NT2/D1 (cell line): ENCODE data around the gene TAGLN.

Experiments
- DNase-seq: peaks from one replicate; pipeline ENCODE4 v3.0.0-alpha.2; 2011; ENCODE audit warnings: low read depth, low spot score
- H3K27me3 ChIP-seq: 2 replicates; pipeline ENCODE4 v1.6.0; 2011; ENCODE audit warnings: mild to moderate bottlenecking; ENCODE audit not compliant: insufficient read length, insufficient read depth
- H3K36me3 ChIP-seq: 2 replicates; pipeline ENCODE4 v1.6.1; 2011; ENCODE audit warnings: mild to moderate bottlenecking, low read length, mixed read lengths; ENCODE audit not compliant: insufficient read depth, insufficient read length
- H3K4me1 ChIP-seq: 2 replicates; pipeline ENCODE4 v1.5.1; 2011; ENCODE audit not compliant: insufficient read depth, insufficient read length
- H3K4me3 ChIP-seq: 2 replicates; pipeline ENCODE4 v1.5.1; 2011; ENCODE audit warnings: low read depth; ENCODE audit not compliant: insufficient read length
- H3K9ac ChIP-seq: 2 replicates; pipeline ENCODE4 v1.6.0; 2011; ENCODE audit warnings: low read depth; ENCODE audit not compliant: insufficient read length
- H3K9me3 ChIP-seq: 2 replicates; pipeline ENCODE4 v1.5.1; 2011; ENCODE audit warnings: mild to moderate bottlenecking, low read length; ENCODE audit not compliant: insufficient read depth
- SUZ12 ChIP-seq: IDR thresholded peaks from 2 replicates; pipeline ENCODE4 v1.6.1; 2011; ENCODE audit not compliant: insufficient read length, insufficient read depth; ENCODE audit errors: extremely low read depth
- YY1 ChIP-seq: IDR thresholded peaks from 2 replicates; pipeline ENCODE4 v1.6.1; 2011; ENCODE audit not compliant: insufficient read length, insufficient read depth
- ZNF274 ChIP-seq: IDR thresholded peaks from 2 replicates; pipeline ENCODE4 v1.6.1; 2011; ENCODE audit warnings: mild to moderate bottlenecking, low read depth, low read length

TAGLN gene

DNA sequence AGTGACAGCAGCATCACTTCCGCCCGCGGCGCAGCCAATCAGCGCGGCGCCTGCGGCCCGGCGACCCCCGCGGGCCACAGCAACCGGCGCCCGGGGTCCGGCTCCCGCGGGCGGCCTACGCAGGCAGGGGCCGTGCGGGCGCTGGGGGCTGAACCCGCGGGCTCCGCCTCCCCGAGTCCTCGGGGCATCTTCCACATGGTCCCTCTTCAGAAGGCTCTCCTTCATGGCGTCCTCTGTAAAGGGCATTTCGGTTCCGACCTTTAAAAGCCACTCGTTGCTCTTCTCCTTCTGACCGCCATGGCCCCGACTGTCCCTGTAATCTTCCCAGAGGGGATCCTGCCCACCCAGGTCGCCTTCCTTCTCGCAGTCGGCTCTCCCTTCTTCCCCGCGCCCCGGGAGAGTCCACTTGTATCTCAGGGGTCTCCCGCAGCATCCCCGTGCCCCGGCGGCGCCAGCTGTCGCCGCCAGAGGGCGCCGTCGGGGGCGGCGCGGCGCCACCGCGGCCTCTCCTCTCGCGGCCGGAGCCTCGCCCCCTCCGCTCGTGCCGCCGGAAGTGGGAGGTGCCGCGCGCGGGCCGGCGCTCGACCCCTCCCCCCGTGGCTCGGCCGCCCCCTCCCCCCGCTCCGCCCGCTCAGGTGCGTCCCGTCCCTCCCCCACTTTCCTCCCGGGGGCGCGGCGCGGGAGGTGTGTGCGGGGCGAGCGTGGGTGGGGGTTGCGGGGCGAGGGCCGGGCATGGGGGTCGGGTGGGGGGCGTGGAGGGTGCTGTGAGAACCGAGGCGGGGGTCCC is 33.1 kb downstream of the TAGLN start, which contains the start of gene RNF214:
TSS of gene RNF214 (plus strand) at position 580 of the 787 bp plus-strand sequence. CDS start 1,602 bp downstream, outside the sequence.
- TF ChIP-seq ZNF274 (no peak), YY1 (no peak), SUZ12 (no peak)
- Histone ChIP-seq H3K4me3 (peak within 1 kb of the TSS; percentile 88), H3K9ac (peak within 1 kb of the TSS; percentile 90), H3K9me3 (no peaks in the 10 kb centered on the region), H3K4me1 (peaks cover 3% of the 10 kb centered on the region), H3K27me3 (no peaks in the 10 kb centered on the region), H3K36me3 (peaks cover 30% of the 10 kb centered on the region)
- DNase-seq: peak; percentile 49

DNA sequence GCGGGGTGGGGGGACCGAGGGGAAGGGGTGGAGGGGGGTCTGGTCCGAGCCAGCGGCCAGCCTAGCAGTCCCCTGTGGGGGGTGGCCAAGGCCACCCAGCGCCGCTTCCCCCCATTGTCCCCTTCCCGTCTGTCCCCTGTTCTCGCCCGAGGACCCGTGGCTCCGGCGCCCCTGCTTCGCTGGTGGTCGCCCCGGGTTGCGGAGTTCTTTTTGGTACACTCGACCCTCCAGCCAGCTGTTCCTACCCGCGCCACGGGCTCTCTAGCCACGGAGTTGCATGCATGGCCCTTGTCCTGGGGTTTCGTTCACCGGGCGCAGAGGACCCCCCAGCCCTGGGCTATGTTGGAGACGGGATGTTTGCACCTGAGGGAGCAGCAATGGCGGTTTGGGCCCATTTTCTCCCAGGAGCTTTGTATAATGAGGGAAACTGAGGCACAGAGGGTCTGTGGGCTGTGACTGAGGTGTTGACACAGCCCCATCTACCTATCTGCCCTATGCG is 33.8 kb downstream of the TAGLN start:
- Histone ChIP-seq H3K27me3 (no peaks in the 10 kb centered on the region), H3K9me3 (no peaks in the 10 kb centered on the region), H3K36me3 (peaks cover 25% of the 10 kb centered on the region), H3K9ac (peak overlapping the region; percentile 90), H3K4me1 (peaks cover 3% of the 10 kb centered on the region), H3K4me3 (peak overlapping the region; percentile 72)
- DNase-seq: no peak
- TF ChIP-seq YY1 (no peak), ZNF274 (no peak)

DNA sequence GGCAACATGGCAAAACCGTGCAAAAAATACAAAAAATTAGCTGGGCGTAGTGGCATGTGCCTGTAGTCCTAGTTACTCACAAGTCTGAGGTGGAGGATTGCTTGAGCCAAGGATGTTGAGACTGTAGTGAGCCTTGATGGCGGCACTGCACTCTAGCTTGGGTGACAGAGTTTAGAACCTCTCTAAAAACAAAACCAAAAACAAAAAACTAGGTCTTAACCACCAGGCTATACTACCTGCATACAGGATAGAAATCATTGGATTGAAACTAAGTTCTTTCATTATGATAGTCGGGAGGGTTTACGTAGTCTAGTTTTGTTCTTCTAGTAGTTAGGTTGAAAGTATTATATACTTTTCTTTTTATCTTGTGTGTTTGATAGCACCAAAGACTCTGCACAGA is 39.1 kb downstream of the TAGLN start:
- Histone ChIP-seq H3K4me1 (no peaks in the 10 kb centered on the region), H3K4me3 (no peak overlapping the region), H3K36me3 (peaks cover 23% of the 10 kb centered on the region), H3K27me3 (no peaks in the 10 kb centered on the region), H3K9ac (no peak overlapping the region), H3K9me3 (no peaks in the 10 kb centered on the region)
- no peak for TF ChIP-seq SUZ12
- TF ChIP-seq ZNF274: no peak
- no peak for TF ChIP-seq YY1
- no peak for DNase-seq

DNA sequence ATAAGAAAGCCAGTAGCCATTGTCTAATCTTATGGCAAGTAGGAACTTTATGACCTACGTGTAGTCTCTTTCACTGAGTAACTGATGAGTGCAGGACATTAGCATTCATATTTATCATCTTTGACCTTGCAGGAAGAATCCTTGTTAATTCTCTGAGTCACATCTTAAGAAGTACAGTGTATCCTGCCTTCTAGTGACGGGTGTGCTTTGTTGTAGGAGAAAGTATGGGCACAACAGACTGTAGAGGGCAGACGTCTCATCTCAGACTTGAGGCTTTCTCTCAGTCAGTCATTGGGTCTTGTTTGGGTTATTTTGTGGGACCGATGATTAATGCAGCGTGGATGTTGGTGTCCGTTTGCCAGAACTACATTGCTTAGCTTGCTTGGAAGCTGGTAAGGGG is 40.1 kb downstream of the TAGLN start:
- TF ChIP-seq YY1: no peak
- TF ChIP-seq ZNF274: no peak
- no peak for TF ChIP-seq SUZ12
- Histone ChIP-seq H3K4me3 (no peak overlapping the region), H3K9me3 (no peaks in the 10 kb centered on the region), H3K4me1 (no peaks in the 10 kb centered on the region), H3K27me3 (no peaks in the 10 kb centered on the region), H3K36me3 (peaks cover 33% of the 10 kb centered on the region), H3K9ac (no peak overlapping the region)
- DNase-seq: no peak

DNA sequence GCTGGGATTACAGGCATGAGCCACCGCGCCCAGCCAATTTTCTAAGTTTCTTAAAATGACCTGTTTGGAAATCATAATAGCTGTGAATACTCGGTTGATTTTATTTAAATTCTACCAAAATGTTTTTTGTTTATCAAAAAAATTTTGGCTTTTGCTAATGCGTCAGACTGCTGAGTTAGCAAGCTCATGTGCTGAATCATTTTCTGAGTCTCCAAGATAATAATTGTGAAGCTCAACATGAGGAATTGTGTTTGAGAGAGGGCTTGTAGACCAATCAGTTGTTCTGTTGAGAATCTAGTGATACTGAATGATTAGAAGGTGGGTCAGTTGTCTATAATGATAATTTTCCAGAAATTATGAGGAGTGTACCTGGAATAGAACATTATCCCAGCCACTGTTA is 49.2 kb downstream of the TAGLN start:
- Histone ChIP-seq H3K9ac (no peak overlapping the region), H3K27me3 (no peaks in the 10 kb centered on the region), H3K9me3 (no peaks in the 10 kb centered on the region), H3K4me1 (no peaks in the 10 kb centered on the region), H3K4me3 (no peak overlapping the region), H3K36me3 (peaks cover 37% of the 10 kb centered on the region)
- no peak for DNase-seq
- TF ChIP-seq SUZ12: no peak
- no peak for TF ChIP-seq YY1

DNA sequence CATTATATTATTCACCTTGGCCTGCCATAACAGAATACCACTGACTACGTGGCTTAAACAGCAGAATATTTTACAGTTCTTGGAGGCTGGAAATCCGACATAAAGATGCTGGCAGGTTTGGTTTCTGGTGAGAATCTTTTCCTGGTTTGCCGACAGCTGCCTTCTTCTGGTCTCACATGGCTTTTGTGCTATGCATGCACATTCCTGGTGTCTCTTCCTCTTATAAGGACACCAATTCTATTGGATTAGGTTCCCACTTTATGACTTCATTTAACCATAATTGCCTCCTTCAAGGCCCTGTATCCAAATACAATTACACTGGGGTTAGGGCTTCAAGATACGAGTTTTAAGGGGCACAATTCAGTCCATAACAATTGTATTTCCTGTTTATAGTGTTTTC is 50.4 kb downstream of the TAGLN start:
- no peaks in the 10 kb centered on the region for H3K27me3 ChIP-seq
- no peak for TF ChIP-seq ZNF274
- no peak for TF ChIP-seq SUZ12
- no peak for TF ChIP-seq YY1
- peaks cover 28% of the 10 kb centered on the region for H3K36me3 ChIP-seq
- H3K9ac ChIP-seq: no peak overlapping the region
- DNase-seq: no peak
- H3K4me3 ChIP-seq: no peak overlapping the region
- no peaks in the 10 kb centered on the region for H3K4me1 ChIP-seq
- no peaks in the 10 kb centered on the region for H3K9me3 ChIP-seq

DNA sequence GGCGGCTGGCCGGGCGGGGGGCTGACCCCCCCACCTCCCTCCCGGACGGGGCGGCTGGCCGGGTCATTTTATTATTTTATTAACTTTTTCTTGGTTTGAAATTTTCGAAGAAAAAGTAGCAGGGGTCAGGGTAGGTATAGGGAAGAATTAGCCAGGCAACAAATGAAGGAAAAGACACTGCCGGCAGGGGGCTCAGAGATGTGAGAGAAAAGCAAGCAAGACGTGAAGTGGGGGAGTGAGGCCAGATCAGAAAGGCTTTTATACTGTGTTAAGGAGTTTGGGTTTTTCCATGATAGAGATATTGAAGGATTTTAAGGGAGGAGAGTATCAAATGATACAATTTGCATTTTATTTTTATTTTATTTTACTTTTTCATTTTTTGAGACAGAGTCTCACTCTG is 52.3 kb downstream of the TAGLN start:
- no peak for DNase-seq

More for the DNA sequence above, 52.3 kb downstream of the TAGLN start:
- Histone ChIP-seq H3K9ac (no peak overlapping the region), H3K9me3 (no peaks in the 10 kb centered on the region), H3K4me1 (no peaks in the 10 kb centered on the region), H3K36me3 (peaks cover 18% of the 10 kb centered on the region), H3K4me3 (no peak overlapping the region), H3K27me3 (no peaks in the 10 kb centered on the region)
- TF ChIP-seq ZNF274: no peak
